HG02852 (cell line): Measurements from ENCODE around the gene PDE5A.

ENCODE experiments used
- ATAC-seq: cut with Tn5 transposase; IDR thresholded peaks from one replicate; pipeline ENCODE4 v1.9.1; 2021; ENCODE audit warnings: mild to moderate bottlenecking, moderate library complexity; ENCODE audit not compliant: unreplicated experiment

The PDE5A gene

DNA sequence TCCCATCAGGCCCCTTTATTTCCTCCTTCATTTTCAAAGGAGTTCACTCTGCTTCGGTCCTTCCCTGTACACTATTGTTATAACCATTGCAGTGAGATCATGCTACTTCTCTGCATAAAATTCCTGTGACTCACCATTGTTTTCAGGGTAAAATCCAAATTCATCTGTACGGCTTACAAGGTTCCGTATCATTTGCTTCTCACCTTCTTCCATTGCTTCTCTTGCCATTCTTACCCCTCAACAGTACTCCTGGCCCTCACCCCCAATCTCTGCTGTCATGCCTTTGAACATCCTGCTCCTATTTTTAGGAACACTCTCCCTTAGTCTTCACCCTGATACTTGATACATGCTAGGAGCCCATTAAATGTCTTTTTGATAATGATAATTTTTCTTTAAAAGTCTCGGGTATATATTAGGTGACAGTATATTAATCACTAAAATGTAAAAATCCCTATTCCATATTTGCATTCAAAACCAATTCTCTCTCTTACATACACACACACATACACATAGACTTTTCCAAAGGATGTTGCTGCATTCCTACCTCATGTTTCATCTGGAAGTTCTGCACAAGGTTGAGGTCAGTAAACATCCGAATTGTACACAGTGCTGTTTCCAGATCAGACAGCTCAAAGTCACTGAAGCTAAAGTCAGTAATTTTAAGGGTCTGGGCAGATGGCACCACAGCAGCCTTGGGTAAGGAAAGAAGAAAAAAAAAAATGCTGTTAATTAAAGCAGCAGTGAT lies 103.4 kb downstream of the PDE5A start:
- ATAC-seq, result no peak

DNA sequence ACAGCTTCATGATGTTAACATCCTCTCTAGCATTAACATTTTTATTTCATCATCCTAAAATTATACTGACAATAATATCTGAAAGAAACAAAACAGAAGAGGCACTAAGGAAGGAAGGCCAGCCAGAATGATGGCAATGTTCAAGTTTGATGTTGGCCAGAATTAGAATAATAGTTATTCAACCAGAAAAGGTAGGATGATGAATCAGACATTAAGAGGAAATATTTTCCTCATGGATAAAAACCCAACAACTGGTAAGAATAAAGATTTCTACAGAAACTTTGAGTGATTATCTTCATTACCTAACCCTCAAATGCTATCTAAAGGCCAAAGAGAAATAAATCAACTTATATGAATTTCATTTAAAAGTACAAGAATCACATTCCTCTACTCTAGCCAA lies 105.2 kb downstream of the PDE5A start:
- ATAC-seq, result no peak

DNA sequence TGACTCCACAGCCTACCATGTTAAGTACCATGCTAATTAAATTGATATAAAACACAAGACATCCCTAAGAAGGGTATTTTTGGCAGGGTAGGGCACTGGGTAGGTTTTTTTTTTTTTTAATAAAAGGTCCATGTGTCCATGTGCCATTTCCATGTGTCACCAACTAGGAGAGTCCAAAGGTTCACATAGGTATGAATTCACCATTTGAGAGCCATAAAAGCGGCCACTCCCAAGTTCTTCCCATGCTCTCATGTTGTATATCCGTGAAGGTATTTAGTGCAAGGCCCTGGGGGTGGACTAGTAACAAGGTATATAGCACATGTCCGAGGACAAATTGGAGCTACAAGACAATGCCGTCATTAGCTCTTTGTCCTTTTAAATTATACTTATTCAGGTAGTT lies 107.3 kb downstream of the PDE5A start:
- ATAC-seq, result no peak

DNA sequence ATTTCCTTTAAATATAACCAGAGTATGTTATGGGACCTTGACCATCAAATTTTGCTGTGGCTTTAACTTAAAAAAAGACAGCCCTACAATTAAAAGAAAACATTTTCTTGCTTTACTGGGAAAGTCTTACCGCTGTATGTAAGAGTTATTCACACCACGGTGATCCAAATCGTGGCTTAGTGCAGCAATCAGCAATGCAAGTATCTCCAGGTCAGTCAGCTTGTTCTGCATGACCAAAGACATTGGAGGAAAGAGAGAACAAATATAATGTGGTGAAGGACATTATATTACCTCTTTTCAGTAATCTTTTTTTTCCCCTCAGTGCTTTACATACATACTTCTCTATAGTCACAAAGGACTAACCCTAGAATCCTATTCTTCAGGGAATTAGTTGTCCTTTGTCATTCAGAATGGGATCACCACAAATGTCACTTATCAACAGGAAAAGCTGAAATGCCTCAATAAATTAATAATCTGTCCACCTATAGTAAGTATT lies 109.6 kb downstream of the PDE5A start:
- ATAC-seq, result no peak

DNA sequence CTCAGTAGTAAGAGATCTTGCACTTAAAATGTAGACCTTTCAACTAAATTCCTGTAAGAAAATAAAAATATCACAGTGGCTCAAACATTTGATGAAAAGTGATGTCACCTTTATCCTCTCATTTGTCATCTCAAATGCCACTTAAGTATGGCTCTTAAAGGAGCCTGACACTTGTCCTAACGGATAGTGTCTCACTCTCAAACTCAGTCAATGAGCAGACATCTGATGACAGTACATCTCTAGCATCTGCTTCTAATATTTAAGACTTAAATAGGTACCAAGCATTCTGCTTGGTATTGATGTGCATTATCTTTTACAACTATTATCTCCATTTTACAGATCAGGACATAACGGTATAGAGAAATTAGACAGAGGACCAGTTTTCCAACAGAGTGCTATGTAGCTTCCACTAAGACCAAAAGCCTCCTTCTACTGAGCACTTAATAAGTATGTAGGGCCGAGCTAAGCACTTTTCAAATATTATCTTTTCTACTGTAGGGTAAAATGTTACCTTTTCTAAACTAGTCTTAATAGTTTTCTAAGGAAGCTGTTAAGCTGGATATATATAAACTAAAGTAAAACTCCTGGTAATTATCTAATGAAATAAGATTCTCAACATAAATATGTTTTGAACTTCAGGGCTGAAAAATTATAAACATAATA lies 110.2 kb downstream of the PDE5A start:
- ATAC-seq, result no peak

DNA sequence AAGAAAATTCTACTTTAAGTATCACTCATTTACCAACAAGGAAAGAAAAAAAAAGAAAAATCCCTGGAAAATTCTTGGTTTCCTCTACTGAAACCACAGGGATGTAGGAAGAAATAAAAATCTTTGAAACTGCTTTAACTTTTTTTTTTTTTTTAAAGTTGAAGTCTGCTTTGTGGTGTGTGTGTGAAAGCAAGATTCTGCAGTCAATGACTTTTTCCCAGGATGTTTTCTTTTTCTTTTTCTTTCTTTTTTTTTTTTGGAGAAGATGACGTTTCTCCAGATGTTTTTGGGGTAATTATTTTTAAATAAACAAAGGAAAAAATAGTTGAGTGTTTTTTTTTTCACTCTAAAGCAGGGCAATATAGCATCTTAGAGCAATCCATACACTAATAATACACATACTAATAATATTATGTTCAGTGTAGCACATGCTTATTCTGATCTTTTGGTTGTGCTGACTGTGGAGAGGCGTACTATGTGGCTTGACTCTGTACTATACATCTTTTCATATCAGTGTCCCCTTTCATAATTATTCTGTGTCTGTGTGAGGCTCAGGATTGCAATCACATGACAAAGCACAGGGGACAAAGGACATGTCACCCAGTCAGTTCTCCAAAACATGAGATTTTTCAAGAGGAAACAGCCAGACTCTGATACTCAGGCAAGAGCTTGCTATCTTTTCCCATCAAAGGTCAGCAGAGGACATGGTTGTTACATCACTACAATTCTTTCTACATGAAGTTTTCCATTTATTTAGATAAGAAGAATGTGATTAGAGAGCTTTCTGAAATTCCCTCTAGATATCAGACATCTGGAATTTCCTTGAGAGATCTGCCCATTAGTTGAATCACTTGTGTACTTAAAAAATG lies 111.0 kb downstream of the PDE5A start:
- no peak for ATAC-seq

DNA sequence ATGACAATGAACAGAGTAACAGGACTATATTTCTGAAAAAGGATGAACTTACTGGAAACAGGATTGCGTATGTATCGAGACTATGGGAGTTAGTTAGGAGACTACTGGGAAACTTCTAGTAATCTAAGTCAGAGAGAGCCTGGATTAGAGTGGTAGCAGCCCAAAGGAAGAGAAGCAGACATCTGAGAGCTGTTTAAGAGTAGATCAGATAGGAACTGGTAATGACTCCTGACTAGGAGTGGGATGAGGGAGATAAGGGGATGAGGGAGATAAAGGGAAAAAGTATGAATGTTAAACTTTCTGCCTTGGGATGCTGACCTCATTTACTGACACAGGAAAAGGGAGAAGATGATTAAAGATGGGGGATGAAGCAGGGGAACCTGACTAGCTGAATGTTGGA lies 116.2 kb downstream of the PDE5A start:
- no peak for ATAC-seq

DNA sequence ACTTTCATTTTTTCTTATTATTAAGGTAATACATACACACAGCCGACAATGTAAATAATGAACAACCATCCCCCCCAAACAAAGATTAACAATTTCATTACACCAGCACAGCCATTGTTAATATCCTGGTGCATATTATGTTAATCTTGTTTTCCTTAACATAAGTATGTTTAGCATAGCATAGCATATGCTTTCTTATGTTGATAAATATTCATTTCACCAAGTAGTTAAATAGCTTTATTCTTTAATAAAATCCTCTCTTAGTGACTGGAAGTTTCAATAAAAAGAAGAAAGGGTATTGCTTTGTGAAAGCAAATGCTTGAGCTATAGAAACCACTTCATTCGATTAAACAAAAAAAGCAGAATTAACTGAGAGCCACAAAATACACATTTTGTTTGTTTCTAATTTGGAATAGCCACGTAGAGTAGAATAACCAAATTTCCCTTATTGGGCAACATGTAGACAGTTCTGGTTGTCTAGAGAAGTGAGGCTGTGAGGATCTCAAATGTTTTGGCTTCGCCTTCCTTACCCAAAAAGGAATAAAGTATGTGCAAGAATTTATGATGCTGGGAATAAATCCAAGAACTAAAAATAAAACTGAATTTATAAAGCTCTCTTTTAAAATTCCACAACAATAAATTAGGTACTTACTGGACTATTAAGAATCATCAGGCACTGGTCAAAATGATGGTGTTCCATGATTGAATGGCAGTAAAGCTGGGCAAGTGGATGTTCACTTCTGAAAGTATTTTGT lies 118.0 kb downstream of the PDE5A start:
- ATAC-seq, result no peak

DNA sequence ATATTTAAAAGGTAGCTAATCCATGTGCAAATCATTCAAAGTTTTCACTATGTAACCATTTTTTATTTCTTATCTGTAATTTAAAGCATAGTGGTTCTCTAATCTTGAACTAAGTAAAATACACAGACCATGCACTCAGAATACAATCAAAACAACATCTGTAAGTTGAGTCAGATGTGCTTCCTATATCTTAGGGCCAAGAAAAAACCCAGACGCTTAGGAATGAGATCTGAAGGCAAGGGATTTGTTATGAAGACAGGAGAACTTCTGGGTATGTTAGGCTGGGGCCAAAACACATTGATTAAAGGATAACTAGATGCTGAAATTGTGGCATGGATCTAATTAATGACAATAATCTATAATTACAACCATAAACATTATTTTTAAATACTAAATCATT lies 120.3 kb downstream of the PDE5A start:
- ATAC-seq, result no peak

DNA sequence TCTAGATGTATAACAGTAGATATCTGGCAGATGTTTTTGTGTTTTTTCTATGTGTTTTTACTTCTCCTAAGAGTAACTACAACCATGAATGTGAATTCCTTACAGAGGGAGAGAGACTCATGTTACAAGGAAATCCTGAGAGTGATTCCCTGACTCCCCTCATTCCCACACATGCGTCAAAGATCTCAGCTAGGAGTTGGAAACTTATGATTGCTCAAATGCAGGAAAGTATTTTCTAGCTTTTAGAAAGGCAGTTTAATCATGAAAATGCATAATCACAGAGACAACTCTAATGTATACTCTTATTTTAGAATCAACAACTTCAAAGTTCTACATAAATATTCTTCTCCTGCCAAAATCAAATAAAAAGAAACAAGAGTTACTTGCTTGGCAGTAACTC lies 121.8 kb downstream of the PDE5A start:
- ATAC-seq, result no peak

DNA sequence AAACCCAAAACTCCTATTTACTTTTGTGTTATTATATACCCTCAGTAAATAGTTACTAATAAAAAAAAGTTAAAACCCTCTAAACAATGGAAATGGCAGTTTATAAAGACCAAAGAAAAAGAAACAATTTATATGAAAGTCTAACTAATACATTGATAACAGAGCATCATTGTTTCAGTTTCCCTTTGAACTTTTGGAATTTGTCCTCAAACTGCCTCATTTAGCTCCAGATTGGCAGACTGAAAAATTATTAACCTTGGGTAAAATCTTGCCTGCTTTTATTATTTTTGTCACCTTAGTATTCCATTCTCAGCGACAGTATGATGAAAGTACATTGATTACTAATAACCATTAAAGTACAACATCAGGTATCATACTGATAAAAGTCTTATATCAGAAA lies 124.0 kb downstream of the PDE5A start:
- ATAC-seq, result no peak

DNA sequence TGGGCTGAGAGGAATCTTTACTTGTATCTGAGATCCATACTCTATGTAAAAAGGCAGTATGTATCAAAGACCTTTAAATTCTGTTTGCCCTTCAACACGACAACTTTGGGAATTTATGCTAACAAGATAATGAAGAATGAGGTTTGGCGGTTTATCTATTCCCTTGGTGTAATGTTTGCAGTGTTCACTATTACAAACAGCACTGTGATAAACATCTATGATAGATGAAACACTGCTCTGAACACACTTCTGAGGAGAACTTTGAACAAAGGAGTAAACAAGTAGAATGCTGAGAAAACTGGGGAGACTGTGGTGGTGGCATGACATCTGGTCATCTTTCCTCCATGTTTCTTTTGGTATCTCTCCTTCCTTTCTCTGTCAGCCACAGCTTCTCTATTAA lies 126.9 kb downstream of the PDE5A start:
- ATAC-seq, result no peak

DNA sequence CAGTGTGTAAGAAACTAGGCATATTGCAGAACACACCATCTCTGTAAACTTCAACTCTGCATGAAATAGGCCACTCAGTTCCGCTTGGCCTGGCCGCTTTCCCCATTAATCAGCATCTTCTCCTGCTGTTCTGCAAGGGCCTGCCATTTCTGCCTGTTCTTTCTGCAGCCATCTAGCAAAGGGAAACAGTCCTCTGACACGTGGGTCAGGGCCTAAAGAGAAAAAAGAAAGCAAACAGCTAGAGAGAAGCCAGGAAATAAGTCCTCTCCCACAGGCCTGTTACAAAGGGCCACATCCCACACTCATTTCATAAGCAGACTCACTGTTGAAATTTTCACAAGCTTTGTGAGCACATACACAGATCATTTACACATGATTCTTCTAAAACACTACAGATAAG lies 130.1 kb downstream of the PDE5A start:
- no peak for ATAC-seq

DNA sequence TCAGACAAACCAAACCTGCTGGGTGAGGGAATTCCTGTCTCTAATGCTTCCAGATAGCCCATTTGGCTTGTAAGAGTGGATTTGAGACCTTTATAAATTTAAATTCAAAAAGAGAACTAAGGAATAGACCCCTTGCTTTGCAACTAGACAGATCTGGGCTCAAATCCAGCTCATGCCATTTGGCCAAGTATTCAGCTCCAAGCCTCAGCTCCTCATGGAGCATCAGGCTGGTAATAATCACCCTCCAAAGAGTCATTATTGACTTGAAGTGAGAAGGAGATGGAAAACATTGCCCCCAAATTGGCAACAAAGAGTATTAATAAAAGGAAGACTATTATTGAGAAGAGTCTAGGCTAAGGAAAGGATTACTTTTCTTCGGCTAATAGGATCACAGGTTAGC lies 134.7 kb downstream of the PDE5A start:
- no peak for ATAC-seq

DNA sequence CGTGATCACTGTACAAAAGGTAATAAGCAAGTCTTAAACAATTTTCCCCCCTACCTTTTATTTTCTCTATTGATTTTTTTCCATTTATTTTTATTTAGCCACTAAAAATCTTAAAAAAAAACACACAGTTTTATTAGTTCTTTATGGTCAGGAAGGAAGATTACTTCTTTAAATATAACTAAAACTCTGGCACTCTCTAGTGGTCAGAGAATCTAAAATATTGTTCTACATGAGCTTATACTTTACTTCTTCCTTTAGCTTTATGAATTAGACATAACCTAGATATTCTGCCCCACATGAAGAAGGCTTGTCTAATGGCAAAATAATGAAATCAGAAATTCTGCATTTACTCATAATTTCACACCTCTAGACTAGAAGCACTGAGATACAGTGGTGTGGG lies 135.2 kb downstream of the PDE5A start:
- ATAC-seq, result no peak

DNA sequence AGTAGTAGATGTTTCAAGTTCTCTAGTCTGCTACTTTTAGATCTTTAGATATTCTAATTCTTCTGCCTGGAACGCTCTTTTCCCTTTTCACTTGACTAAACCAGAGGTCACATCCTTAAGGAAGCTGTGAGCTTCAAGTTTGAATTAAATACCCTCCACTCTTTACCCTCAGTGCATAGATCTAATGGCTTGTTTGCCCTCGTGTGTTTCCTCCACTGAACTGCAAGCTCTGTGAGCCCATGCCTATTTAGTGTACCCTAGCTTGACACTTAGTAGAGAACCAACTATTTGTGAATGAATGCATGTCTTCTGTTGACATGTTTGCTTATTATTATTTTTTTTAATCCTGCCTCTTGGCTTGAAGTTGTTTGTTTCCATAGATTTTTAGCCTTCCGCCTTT lies 138.3 kb downstream of the PDE5A start:
- peak; percentile 58 for ATAC-seq

DNA sequence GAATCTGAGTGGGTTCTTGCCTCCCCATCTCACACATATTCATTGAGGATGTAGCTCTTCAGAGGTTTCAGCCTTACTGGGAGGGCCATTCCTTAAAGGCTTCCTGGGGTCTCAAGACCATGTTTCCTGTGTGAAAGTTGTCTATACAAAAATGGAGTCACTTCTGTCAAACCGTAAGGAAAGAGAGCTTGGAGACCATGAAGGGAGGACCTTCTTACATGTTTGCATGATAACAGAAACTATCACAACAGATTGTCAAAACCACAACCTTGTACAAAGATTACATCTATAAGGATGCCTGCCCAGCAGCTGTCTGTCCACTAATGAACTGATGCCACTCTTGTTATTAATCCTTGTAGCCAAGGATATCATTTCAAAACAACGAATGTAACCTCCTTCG lies 139.3 kb downstream of the PDE5A start:
- no peak for ATAC-seq

DNA sequence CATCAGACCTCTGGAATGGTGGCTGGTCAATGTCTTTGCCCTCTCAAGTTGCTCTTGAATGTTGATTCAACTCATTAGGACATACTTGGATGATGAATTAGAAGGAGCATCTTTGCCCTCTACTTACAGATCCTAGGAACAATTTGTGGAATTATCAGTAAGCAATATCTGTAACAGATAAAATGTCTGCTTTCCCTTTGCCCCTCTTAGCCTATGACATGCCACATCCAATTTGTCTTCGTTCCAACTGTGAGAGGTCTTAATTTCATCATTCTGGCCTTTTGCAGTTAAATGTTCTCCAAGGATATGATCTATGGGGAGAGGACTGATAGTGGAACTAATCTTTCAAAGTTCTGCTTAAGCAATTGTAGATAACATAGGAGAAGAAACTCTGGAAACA lies 148.3 kb downstream of the PDE5A start:
- no peak for ATAC-seq

DNA sequence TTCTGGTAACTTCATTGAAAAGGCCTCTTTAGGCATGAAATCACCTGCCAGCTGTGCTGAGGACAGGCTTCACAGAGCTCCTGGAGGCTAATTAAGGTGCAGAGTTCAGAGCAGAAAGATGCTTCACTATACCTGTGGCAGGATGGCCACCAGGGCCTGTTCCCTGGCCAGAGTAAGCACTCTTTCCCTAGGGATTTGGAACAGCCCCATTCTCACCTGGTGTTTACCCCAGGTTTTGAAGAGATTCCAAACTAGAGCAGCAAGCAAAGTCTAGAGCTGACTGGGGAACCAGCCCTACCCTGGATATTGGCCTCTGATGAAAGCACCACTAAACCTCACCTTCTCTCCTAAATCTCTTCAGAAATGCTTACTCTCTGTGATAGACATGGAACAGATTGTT lies 148.8 kb downstream of the PDE5A start:
- ATAC-seq, result no peak

DNA sequence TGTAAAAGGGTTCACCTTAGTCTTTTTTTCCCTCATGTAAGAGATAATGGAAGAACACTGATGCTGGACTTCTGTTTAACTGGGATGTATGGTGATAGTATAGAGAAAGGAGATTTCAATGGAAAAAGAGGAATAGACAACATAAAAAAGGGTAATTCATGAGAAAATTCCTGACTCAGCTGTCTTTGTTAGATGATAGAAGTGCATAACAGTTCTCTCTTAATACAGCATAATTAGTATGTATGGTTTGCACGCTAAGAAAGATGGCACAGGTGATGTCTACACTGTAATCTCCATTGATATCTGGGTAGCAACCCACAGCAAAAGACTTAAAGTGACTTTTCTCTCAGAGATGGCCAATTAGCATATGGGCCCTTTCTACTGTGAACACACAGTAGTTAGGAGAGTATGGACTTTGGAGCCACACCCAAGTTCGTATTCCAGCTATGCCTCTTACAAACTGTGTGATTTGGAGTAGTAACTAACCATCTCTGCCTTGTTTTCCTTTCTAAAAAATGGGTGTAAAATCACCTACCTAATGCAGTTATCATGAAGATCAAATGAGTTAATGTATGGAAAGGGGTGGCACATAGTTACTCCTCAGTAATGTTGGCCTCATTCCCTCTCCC lies 149.3 kb downstream of the PDE5A start:
- no peak for ATAC-seq
